ENCODE measurements around the gene GPR150.

DNA sequence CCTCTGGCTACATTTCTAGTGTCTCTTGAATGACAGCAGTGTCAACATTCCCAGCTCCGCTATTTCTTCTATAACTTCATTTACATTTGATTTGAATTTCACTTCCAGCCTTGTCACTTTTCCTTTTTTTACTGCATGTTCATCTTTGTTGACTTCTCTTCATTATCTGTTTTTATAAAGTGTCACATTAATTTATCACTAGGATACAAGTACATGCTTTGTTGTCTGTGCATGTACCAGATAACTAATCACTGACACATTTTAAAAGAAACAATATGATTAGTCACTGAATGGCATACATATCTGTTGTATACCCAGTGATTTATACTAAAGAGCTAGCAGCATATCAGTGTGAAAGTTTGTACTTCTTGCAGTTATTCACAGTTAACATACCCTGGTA is 35.9 kb upstream of the GPR150 start:
- TF ChIP-seq, protein P1, sequence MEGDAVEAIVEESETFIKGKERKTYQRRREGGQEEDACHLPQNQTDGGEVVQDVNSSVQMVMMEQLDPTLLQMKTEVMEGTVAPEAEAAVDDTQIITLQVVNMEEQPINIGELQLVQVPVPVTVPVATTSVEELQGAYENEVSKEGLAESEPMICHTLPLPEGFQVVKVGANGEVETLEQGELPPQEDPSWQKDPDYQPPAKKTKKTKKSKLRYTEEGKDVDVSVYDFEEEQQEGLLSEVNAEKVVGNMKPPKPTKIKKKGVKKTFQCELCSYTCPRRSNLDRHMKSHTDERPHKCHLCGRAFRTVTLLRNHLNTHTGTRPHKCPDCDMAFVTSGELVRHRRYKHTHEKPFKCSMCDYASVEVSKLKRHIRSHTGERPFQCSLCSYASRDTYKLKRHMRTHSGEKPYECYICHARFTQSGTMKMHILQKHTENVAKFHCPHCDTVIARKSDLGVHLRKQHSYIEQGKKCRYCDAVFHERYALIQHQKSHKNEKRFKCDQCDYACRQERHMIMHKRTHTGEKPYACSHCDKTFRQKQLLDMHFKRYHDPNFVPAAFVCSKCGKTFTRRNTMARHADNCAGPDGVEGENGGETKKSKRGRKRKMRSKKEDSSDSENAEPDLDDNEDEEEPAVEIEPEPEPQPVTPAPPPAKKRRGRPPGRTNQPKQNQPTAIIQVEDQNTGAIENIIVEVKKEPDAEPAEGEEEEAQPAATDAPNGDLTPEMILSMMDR (IDR thresholded peaks at IDR 0.05; ENCODE audit: poor library complexity), result no peak
- no peak for TF ChIP-seq EZH2 (IDR thresholded peaks at IDR 0.05; ENCODE audit: borderline replicate concordance)

Data from hepatocyte (in vitro differentiated cells).